HG02943 (cell line): ENCODE results near the gene MSI2.

Experiments
- ATAC-seq: cut with Tn5 transposase; IDR thresholded peaks from one replicate; pipeline ENCODE4 v1.9.1; 2021; ENCODE audit warnings: mild to moderate bottlenecking, low read depth, moderate library complexity; ENCODE audit not compliant: unreplicated experiment

MSI2 gene

DNA sequence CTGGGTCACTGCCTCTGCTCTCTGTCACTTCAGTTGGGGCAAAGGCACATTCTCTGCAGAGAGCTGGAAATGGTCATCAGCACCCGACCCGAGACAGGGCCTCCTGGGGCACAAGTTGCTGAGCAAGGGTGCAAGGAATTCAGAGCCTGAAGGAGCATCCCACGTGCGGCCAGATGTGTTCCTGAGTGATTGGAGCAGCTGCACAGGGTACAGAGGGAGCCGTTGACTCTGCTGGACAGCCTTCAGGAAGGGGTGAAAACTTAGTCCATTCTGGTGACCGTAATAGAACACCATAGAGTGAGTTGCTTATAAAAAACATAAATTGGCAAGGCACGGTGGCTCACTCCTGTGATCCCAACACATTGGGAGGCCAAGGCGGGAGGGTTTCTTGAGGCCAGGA is 382.0 kb downstream of the MSI2 start:
- no peak for ATAC-seq

DNA sequence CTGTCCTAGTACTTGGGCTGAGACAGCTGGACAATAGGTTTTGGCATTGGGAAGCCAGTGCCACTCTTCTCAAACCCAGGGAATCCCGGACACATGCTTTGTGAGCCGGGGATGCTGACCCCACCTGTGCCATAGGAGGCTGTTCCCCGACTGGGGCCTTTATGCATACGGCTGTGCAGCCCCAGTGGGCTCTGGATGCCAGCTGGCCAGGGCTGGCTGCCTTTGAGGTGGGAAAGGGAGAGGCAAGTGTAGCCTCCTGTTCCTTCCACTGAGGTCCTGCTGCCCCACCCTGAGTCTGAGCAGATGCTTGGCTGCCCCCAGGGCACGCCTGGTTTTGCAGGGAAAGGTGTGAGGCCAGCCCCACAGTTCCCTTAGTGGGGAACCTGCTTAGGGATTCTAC is 383.1 kb downstream of the MSI2 start:
- no peak for ATAC-seq

DNA sequence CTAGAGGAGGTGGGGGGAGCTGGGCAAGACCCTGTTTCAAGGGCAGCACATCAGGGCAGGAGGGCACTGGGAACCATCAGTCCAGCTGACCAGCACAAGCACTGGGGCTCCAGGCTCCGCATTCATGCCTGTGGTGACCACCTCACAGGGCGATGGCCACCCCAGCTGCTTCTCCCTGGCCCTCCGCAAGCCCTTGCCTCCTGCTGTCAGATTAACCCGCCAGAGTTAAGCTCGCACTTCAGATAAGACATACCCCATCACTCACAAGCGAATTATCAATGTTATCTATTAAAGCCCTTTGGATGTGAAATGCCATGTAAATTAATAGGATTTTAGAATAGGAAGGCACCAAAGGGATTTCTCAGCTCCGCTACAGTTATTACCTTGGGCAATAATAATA is 383.8 kb downstream of the MSI2 start:
- ATAC-seq, result no peak

DNA sequence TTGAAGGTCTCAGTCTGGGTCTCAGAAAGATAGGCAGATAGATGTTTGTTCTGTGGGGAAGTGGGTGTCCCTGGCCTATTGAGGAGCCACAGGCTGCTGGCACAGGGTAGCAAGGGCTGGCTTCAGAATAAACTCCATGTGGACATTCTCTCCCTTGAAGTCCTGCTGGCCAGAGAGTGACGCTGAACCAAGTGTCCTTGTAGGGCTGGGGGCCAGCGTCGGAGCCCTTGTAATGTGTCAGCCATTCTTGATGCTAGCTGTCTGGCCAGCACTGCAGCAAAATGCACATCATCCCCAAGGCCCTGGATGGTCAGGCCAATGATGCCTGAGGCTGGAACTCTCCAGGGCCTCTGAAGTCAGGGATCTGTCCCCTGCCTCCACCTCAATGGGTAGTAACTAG is 385.4 kb downstream of the MSI2 start:
- no peak for ATAC-seq

DNA sequence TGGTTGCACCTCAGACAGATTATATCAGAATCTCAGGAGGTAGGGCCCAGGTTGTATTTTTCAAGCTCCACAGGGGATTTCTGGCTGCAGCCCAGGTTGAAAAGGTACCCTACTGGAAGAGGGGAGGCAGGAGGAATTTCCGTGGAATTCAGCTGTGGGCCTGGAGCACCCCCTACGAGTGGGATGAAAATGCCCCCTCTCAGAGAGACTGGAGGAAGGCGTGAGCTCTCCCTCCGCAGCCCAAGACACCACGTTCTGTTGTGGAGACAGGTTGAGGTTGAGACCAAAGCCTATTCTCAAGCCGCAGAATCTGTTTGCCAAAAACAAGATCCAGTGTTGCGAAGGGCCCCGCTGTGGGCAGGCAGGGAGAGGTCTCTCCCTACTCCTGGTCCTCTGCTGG is 386.7 kb downstream of the MSI2 start:
- ATAC-seq, result no peak

DNA sequence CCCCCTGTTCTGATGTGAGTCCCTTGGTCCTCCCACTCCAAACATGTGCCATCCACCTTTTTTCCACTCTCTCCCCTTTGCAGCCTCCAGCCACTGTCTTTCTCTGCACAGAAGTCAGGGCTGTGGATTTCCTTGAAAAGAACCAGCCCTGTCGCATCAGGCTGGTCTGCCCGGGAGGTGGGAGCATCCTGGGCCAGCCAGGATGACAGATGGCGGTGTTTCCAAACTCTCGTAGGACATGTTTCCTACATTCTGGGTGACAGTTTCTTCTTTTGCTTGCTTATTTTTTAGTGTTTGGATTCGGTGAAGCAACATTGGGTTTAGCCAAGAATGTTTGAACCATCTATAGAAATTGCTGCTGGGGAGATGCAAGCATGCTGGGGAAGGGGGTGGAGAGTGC is 388.0 kb downstream of the MSI2 start:
- no peak for ATAC-seq

DNA sequence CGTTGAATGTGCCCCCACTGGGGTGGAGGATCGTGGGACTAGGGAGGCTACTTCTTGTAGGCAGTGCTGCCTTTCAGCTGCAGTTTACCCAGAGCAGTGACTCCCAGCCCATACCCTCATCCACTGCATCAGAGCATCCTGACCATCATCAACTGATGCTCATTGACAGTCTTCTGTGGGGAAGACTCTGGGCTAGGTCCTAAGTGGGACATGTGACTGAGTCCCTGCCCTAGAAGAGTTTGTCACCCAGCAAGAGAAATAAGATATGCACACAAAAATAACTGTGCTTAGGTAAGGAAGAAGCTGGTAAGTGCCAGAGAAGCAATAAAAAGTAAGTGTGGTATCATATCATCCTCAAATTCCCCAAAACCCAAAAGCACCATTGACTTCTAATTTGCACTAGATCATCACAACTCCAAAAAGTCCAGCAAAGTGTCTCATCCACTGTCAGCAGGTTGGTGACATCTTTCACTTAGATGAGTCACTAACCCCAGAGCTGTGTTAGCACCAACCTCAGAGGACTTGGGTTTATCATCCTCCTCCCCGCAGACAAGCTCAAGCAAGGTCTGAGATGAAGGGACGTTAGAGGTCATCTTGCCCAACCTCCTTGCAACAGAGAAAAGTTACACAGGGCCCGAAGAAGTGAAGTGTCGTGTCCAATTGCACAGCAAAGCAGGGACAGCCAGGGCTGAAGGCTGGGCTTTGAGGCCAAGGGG is 389.8 kb downstream of the MSI2 start:
- ATAC-seq, result no peak

DNA sequence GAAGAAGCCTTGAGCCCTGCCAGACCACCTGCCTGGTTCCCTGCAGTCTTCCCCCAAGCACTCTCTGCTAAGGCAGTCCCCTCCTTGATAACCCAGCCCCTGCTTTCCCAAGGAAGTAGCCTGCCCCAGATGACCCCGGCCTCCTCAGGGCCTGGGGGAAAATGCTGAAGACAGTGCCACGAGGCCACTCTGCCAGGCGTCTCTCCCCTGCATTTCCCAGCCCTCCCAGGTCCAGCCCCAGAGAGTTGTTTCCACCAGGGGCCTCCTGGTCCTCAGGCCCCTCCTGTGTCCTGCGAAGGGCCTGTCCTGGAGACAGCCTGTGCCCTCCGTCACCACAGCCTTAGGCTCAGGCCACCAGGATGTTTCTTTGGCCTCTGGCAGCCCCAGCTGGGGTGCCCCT is 392.4 kb downstream of the MSI2 start:
- ATAC-seq, result no peak

DNA sequence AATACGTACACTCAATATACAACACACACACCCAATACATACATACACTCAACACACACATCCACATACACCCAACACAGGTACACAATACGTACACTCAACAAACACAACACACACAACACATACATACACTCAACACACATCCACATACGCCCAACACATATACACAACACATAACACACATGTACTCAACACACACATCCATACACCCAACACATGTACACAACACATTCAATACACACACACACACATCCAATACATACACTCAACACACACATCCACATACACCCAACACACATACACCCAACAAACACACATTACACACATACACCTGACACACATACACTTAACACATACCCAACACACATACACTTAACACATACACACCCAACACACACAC is 392.9 kb downstream of the MSI2 start:
- no peak for ATAC-seq

DNA sequence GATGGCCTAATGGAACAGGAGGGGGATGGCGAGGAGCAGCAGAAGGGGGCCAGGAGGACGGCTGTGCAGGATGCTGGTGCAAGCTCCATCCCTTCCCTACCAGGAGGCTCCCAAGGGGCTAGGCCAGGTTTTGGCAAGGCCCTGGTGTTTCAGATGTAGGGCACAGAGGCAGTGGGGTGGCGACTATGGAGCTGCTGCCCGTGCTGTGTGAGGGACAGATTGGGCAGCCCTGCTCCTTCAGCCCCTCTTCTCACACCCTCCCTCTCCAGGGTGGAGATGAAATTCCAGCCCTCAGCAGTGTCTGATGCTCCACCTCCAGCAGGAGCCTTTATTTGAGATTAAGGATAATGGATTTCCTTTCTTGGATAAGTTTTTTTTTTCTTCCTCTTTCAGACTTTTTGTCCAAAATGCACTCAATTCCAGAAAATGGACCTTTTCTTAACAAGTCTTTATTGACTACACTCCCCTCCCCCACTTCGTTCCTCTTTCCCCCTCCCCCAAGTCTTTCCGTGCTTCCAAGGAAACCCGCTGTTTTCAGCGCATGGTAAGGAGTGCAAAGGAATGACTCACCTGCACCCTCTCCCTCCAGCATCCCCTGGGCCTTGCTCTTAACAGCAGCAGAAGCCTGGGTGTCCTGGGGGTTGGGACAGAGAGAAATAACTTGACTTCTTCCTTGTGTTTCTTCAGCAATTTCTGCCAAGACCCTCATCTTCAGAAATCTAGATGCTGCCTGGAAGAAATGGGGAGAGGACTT is 393.6 kb downstream of the MSI2 start:
- no peak for ATAC-seq

DNA sequence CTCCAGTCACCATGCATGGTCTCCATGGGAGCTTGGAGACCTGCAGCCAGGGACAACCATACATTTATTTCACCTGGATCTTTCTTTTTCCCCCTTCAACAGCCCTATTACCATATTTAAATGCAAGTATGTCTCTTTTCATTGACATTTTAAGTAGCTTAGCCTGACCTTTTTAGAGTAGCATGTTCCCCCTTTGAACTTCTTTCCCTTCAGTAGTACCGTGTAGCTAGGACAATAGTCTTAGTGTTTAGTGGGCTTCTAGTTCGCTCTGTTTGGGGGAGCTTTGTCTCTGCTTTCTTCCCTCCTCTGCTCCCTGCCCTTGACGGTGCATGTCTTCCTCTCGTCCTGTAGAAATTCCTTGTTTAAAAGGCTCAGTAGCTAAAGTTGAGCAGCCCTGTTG is 394.2 kb downstream of the MSI2 start:
- ATAC-seq, result no peak

DNA sequence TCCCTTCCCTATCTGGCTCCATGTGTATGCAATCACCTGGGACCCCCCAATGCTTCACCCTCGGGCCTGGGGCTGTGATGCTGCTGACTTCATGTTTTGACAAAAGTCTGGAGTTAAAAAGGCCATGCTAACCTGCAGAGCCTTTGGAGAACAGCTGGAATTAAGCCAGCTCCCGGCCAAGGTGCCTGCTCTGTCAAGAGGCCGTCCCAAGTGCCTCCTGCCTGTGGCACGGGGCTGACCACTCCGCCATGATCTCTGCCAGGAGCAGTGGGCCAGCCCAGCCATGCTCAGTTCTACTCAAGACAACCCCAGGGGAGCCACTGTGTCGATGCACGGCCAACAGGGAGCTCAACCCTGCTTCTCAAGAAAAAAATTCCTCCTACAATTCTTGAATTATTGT is 395.1 kb downstream of the MSI2 start:
- no peak for ATAC-seq

DNA sequence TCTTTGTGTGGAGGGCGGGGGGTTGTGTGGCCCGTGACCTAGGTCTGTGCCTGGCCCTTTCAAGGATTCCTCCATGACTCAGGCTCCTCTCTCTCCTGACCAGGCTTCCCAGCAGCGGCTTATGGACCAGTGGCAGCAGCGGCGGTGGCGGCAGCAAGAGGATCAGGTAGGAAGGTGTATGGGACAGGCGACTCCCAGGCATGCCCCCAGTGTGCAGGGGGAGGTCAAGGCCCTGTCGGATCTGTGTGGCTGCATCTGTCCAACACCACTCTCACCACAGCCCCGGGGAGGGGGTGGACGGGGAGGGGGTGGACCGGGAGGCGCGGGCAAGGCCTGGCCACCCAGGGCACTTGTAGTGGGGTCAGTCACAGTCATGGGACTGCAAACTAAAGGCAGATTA is 395.7 kb downstream of the MSI2 start:
- no peak for ATAC-seq

DNA sequence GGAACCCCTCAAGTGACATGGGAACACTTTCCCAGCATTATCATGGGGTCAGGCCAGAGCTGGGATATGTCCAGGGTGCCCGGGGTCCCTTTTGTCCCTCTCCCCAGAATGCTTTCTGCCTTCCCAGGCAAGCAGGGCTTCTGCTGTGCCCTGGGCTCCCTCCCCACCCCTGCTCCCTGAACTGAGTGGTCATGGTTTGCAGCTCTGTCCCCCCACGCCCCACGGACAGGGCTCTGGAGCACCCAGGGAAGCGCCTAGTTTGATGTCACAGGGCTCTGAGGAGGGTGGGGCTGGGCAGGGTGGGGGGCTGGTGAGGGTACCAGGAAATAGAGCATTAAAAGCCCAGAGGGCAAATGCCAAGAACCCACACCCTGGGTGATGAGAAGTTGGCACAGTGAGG is 396.5 kb downstream of the MSI2 start:
- ATAC-seq, result no peak

DNA sequence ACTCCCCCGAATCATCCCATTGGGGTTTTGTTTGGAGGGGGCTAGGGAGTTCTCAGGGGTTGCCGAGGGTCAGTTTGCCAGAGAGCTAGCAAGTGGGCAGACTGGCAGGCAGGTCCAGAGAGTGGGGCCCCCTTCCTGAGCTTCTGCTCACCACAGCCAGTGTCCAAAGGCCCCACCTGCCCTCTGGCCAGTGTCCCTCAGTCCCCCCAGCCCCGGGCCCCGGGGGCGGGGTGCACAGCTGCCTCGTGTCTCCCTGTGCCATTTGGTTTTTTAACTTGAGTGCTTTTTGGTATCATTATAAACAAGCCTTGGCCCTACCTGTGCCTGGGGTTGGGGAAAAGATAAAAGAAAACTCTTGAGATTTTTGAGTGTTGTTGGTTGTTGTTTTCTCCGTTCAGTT is 397.0 kb downstream of the MSI2 start:
- no peak for ATAC-seq

DNA sequence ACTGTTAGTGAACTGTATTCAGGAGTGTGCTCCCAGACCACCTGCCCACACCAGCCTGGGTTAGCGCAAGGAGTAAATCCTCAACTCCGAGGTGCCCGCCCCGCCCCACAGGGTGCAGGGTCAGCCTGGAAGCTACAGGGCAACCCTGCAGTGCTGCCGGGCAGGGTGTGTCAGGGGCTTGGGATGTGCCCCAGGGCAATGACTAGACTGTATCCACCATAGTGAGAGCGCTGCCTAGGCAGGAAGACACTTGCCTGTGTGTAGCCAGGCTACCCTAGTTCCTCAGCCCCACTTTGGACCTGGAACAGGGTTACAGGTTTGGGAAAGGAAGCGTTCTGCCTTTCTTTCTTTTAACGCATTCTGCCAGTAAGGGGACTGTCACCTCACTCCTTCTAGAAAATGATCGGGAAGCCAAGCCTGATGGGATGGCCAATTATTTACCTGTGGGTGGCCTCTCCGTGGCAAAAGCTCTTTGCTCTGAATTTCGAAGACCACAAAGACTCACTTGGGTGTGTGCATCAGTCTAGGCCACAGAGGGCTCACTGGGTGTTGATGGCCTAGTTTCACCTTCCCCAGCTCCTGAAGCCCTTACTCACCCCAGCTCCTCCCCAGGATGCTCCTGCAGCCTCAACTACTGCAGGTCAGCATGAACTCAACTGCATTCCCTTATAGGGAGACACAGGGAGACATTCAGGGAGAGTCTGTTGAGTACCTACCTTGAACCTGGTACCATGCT is 397.9 kb downstream of the MSI2 start:
- no peak for ATAC-seq

DNA sequence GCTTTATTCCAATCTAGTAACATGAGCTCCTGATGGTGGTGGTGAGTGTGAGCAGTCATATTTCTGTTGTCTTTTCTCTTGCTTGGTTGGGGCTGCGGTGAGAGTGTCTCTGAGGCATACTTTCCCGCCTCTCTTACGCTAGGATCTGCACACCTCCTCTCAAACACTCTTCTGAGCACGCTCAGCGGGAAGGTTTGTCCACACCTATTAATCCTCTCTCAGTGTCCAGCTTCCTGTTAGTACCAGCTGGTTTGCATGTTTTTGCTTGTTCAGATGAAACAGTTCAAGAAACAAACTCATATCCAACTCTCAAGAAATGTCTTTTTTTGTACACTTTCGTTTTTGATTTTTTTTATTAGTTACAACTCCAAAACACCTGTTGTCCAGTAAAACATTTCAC is 399.2 kb downstream of the MSI2 start:
- no peak for ATAC-seq

DNA sequence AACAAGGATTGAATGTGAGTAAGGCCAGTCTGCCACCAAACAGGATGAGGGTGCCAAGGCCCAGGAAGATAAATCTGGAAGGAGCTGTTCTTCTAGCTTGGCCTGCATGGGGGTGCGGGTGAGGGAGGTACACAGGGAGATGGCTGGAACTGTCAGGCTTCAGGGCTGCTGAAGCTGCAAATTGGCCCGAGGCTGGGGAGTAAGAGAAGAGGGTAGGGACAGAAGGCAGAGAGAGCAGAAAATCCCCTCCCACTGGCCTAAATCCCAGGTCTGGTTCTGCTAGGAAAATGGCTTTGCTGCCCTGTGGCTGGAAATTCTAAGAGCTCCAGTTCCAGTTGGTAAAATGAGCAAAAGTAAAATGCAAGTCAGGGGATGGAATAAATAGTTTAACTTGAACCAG is 400.9 kb downstream of the MSI2 start:
- ATAC-seq, result no peak

DNA sequence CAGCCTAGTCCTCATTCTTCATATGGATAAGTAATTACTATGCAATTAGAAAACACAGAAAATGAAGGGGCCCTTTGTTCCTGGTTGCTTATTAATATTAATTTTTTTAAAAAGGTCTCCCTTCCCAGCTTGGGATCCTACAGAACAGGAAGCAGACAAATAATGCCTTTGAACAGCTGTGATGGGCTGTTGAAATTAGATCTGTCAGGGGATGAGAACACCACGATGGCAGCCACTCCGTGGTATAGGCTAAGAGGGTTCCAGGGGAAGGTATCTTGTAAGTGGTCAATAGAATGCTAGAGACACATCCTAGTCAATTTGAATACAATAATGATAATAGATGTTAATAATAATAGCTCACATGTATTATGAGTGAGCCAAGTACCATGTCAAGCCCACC is 405.7 kb downstream of the MSI2 start:
- ATAC-seq, result no peak

DNA sequence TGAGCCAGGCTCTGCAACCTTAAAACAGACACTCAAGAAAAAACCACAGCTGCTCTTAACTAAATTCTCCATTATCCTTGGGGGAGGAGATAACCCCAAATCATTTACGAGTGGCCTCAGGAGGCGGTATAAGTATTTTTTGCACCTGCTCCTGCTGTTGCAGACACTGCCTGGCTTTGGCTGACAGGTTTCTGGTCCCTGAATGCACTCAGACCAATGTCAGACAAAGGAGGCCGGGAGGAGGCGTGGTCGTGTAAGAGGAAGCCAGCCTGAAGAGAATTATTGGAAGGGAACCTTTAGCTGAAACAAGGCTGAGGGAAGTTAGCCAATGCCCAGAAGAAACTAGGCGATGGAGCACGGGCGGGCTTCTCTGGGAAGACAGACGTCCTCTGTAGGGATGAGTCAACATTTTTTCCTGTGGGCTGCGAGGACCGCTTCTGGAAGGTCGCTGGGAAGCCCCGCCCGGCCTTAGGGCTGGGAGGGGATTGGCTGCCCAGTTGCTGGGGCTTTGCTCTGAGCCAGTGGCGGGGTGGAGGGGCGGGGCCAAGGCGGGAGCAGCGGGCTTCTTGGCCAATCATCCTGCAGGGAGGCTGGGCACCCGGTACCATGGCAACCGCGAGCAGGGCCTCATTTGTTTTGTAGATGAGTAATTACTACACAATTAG is 406.5 kb downstream of the MSI2 start:
- no peak for ATAC-seq
